Fibroblast of peridontal ligament (primary cell): ENCODE results near the gene CTIF.

Experiments used
- DNase-seq: peaks from one replicate; pipeline ENCODE4 v3.0.0-alpha.2; 2010; ENCODE audit errors: extremely low read depth

CTIF gene

GRCh38 chr18:48551100-48551499 is 12.3 kb downstream of the CTIF start:
- DNase-seq = no peak

- no peak for DNase-seq
Observed at GRCh38 chr18:48552130-48552529, 13.3 kb downstream of the CTIF start.

- no peak for DNase-seq
Observed at GRCh38 chr18:48553236-48553635, 14.4 kb downstream of the CTIF start.

GRCh38 chr18:48554610-48555400 is 16.0 kb downstream of the CTIF start:
- no peak for DNase-seq

- DNase-seq = no peak
Observed at GRCh38 chr18:48555465-48555995, 16.7 kb downstream of the CTIF start.

- DNase-seq = no peak
Observed at GRCh38 chr18:48557640-48558174, 18.9 kb downstream of the CTIF start.

- no peak for DNase-seq
Observed at GRCh38 chr18:48558248-48558647, 19.4 kb downstream of the CTIF start.

- no peak for DNase-seq
Observed at GRCh38 chr18:48560491-48560890, 21.7 kb downstream of the CTIF start.

GRCh38 chr18:48562075-48562474 is 23.2 kb downstream of the CTIF start:
- DNase-seq = no peak

GRCh38 chr18:48563027-48563426 is 24.2 kb downstream of the CTIF start:
- peak; percentile 39 for DNase-seq

GRCh38 chr18:48564139-48564538 is 25.3 kb downstream of the CTIF start:
- no peak for DNase-seq

GRCh38 chr18:48565105-48565504 is 26.3 kb downstream of the CTIF start:
- DNase-seq = no peak

- no peak for DNase-seq
Observed at GRCh38 chr18:48566589-48566988, 27.8 kb downstream of the CTIF start.

- no peak for DNase-seq
Observed at GRCh38 chr18:48567388-48567787, 28.6 kb downstream of the CTIF start.

GRCh38 chr18:48569139-48569914 is 30.5 kb downstream of the CTIF start:
- no peak for DNase-seq

GRCh38 chr18:48569915-48570264 is 31.1 kb downstream of the CTIF start:
- no peak for DNase-seq

- DNase-seq = no peak
Observed at GRCh38 chr18:48570313-48570712, 31.5 kb downstream of the CTIF start.

GRCh38 chr18:48571639-48572384 is 33.0 kb downstream of the CTIF start:
- peak; percentile 73 for DNase-seq

- DNase-seq = peak; percentile 20
Observed at GRCh38 chr18:48572402-48573126, 33.7 kb downstream of the CTIF start.

GRCh38 chr18:48573632-48574283 is 34.9 kb downstream of the CTIF start:
- DNase-seq = no peak
